Measurements from ENCODE around the gene PCDHB8.
"Not testable (repeated sequence)": the region's sequence is repeated elsewhere in the genome, so short reads cannot be mapped to it uniquely, and the experiment has no call there.

Gene PCDHB8

GRCh38 chr5:141177577-141178191, at the start of gene PCDHB8:
TSS of gene PCDHB8 (plus strand) at chr5:141177790. CDS start at chr5:141178035, 245 bp downstream.
- DNase-seq (ENCODE audit: low read depth): not testable (repeated sequence)

- no peak for DNase-seq (ENCODE audit: low read depth)
Measured at GRCh38 chr5:141135030-141135717, 42.4 kb upstream of the PCDHB8 start, which contains the start of gene PCDHB5. TSS of gene PCDHB5 (plus strand) at chr5:141135206. CDS start at chr5:141135435, 229 bp downstream.

DNA sequence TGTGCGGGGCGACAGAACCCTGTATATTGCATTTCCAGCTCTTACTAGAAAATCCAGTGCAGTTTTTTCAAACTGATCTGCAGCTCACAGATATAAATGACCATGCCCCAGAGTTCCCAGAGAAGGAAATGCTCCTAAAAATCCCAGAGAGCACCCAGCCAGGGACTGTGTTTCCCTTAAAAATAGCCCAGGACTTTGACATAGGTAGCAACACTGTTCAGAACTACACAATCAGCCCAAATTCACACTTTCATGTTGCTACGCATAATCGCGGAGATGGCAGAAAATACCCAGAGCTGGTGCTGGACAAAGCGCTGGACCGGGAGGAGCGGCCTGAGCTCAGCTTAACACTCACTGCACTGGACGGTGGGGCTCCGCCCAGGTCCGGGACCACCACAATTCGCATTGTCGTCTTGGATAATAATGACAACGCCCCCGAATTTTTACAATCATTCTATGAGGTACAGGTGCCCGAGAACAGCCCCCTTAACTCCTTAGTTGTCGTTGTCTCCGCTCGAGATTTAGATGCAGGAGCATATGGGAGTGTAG, 41.8 kb upstream of the PCDHB8 start:
- DNase-seq (ENCODE audit: low read depth): no peak

DNA sequence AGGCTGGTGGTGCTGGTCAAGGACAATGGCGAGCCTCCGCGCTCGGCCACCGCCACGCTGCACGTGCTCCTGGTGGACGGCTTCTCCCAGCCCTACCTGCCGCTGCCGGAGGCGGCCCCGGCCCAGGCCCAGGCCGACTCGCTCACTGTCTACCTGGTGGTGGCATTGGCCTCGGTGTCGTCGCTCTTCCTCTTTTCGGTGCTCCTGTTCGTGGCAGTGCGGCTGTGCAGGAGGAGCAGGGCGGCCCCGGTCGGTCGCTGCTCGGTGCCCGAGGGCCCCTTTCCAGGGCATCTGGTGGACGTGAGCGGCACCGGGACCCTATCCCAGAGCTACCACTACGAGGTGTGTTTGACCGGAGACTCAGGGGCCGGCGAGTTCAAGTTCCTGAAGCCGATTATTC, 40.2 kb upstream of the PCDHB8 start:
- DNase-seq (ENCODE audit: low read depth): not testable (repeated sequence)

DNA sequence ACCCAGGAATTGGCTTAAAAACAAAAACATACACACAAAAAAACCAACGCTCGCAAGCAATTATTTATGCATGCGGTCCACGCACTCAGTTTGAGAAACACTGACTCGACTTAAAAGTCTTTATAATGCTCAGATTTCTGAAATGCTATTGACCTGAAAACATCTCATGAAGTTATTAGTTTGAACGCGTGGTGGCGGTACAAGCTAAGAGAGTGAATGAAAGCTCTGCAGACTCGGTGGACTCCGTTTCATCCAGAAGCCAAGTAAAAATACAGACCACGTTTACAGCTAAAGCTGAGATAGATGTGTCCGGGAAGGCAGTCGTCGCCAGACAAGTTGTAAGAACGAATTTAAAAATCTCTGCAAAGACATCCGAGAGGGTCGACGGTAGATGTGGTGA, 27.8 kb upstream of the PCDHB8 start, which contains the start of gene PCDHB6:
TSS of gene PCDHB6 (plus strand) at position 246 of the 400 bp plus-strand sequence. CDS start 201 bp downstream, outside the sequence.
- peak; percentile 23 for DNase-seq (ENCODE audit: low read depth)

GRCh38 chr5:141150224-141150992, 27.2 kb upstream of the PCDHB8 start:
- no peak for DNase-seq (ENCODE audit: low read depth)

DNA sequence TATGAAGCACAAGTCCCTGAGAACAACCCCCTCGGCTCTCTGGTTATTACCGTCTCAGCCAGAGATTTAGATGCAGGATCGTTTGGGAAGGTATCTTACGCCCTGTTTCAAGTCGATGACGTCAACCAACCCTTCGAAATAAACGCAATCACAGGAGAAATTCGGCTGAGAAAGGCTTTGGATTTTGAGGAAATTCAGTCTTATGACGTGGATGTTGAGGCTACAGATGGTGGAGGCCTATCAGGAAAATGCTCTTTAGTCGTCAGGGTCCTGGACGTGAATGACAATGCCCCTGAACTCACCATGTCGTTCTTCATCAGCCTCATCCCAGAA, 26.6 kb upstream of the PCDHB8 start:
- no peak for DNase-seq (ENCODE audit: low read depth)

- DNase-seq (ENCODE audit: low read depth): not testable (repeated sequence)
Measured at GRCh38 chr5:141151632-141152031, 26.0 kb upstream of the PCDHB8 start.

DNA sequence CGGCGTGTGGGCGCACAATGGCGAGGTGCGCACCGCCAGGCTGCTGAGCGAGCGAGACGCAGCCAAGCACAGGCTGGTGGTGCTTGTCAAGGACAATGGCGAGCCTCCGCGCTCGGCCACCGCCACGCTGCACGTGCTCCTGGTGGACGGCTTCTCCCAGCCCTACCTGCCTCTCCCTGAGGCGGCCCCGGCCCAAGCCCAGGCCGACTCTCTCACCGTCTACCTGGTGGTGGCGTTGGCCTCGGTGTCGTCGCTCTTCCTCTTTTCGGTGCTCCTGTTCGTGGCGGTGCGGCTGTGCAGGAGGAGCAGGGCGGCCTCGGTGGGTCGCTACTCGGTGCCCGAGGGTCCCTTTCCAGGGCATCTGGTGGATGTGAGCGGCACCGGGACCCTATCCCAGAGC, 25.5 kb upstream of the PCDHB8 start:
- DNase-seq (ENCODE audit: low read depth): not testable (repeated sequence)

- DNase-seq (ENCODE audit: low read depth): no peak
Measured at GRCh38 chr5:141155540-141156374, 21.8 kb upstream of the PCDHB8 start.

DNA sequence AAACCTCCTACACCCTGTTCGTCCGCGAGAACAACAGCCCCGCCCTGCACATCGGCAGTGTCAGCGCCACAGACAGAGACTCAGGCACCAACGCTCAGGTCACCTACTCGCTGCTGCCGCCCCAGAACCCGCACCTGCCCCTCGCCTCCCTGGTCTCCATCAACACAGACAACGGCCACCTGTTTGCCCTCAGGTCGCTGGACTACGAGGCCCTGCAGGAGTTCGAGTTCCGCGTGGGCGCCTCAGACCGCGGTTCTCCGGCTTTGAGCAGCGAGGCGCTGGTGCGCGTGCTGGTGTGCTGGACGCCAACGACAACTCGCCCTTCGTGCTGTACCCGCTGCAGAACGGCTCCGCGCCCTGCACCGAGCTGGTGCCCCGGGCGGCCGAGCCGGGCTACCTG, 20.2 kb upstream of the PCDHB8 start:
- DNase-seq (ENCODE audit: low read depth): not testable (repeated sequence)

GRCh38 chr5:141157901-141158300, 19.7 kb upstream of the PCDHB8 start:
- DNase-seq (ENCODE audit: low read depth): not testable (repeated sequence)

DNA sequence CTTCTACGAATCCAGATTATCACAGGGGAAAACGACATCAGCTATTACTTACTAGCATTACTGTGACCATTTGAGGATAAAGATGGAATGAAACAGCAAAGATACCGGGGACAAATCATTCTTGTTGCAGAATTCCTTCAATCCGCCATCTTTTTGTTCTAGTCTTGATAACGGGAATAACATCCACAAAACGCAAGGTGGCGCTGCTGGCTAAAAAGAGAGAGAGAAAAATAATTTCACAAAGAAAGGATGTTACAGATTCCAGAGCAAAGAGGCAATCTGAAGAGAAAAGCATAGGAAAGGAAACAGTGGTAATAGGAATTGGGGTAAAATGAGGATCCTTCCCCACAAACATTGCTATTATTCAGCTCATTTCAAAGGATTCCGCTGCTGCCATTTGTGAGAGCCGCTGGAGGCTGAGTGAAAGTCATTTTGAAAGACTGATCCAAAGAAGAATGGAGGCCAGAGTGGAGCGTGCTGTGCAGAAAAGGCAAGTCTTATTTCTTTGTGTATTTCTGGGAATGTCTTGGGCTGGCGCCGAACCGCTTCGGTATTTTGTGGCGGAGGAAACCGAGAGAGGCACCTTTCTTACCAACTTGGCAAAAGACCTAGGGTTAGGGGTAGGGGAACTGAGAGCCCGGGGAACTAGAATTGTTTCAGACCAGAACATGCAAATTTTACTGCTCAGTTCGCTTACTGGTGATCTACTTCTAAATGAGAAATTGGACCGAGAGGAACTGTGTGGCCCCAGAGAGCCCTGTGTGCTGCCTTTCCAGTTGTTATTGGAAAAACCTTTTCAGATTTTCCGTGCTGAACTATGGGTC, 5.0 kb upstream of the PCDHB8 start, which contains the start of gene PCDHB7:
TSS of gene PCDHB7 (plus strand) at position 264 of the 824 bp plus-strand sequence. CDS start at position 456, 192 bp downstream.
- no peak for DNase-seq (ENCODE audit: low read depth)

- not testable (repeated sequence) for DNase-seq (ENCODE audit: low read depth)
Measured at GRCh38 chr5:141174291-141175104, 3.1 kb upstream of the PCDHB8 start.

- no peak for DNase-seq (ENCODE audit: low read depth)
Measured at GRCh38 chr5:141175933-141176332, 1.7 kb upstream of the PCDHB8 start.

GRCh38 chr5:141179371-141179770, 1.8 kb downstream of the PCDHB8 start:
- not testable (repeated sequence) for DNase-seq (ENCODE audit: low read depth)

GRCh38 chr5:141179876-141180275, 2.3 kb downstream of the PCDHB8 start:
- DNase-seq (ENCODE audit: low read depth): not testable (repeated sequence)

DNA sequence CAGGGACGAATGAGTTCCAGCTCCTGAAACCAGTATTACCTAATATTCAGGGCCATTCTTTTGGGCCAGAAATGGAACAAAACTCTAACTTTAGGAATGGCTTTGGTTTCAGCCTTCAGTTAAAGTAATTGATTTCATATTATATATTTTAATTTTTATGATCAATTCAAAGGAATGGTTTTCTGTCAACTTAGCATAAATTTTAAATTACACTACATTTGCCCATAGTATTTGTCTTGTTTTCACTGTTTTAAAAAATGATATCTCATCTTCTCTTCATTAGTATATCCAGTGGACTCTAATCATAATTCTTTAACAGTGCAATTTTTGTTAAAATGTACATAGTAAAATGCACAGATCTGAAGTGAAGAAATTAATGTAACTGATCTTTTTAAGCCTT, 2.7 kb downstream of the PCDHB8 start:
- DNase-seq (ENCODE audit: low read depth): no peak

- no peak for DNase-seq (ENCODE audit: low read depth)
Measured at GRCh38 chr5:141182248-141182647, 4.7 kb downstream of the PCDHB8 start, which contains the start of gene PCDHB16. TSS of gene PCDHB16 (plus strand) at chr5:141182387. CDS start at chr5:141182560, 173 bp downstream.

Data from HS-5 (cell line).